Fibroblast of pulmonary artery (primary cell): ENCODE measurements around the gene HIVEP3.

Experiments
- DNase-seq: peaks from one replicate; pipeline ENCODE4 v3.0.0-alpha.2; 2010; ENCODE audit warnings: low read depth
- H3K4me3 ChIP-seq: replicated peaks from 2 replicates; pipeline ENCODE4 v1.5.1; 2011; ENCODE audit warnings: low read depth, mild to moderate bottlenecking, control low read depth, low read length, moderate library complexity
- TF ChIP-seq, protein P1 (sequence below): IDR thresholded peaks from 2 replicates; pipeline ENCODE4 v1.5.1; 2011; ENCODE audit warnings: mild to moderate bottlenecking, control low read depth, low read length, inconsistent platforms; ENCODE audit errors: missing control alignments

Gene HIVEP3

DNA sequence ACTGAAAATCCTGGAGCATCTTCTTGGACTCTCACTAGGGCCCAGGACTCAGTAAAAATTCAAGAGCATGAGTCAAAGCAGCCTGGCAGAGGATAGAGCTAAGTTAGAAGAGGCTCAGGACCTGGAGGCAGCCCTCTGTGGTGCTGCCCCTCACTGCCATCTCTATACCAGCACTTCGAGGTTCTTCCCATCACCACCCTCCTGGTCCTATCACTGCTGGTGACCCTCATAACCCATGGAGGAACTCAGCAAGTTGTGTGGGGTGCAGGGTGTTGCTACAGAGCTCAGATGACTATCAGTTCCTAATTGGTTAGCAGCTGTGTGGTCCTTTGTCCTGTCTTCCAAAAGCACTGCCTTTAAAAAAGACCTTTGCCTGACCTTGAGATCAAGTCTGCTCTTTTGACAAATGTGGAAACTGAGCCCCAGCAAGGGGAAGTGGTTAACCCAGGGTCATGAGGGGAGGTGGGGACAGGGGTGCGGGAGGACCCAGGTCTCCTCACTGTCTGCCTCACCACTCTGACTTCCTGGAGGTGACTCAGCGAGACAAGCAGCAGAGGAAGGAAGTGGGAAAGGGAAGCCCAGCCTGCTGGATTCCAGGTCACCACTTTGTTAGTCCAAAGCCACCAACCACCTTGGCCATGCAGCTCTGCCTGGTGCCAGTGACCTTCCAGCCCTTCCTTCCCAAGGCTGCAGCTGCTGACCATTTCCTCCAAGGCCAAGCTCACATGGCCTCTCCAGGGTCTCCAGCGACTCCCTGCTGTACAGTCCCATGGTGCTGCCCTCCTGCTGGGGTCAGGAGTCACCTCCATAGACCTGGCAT lies 234.8 kb downstream of the HIVEP3 start:
- TF ChIP-seq, protein P1, sequence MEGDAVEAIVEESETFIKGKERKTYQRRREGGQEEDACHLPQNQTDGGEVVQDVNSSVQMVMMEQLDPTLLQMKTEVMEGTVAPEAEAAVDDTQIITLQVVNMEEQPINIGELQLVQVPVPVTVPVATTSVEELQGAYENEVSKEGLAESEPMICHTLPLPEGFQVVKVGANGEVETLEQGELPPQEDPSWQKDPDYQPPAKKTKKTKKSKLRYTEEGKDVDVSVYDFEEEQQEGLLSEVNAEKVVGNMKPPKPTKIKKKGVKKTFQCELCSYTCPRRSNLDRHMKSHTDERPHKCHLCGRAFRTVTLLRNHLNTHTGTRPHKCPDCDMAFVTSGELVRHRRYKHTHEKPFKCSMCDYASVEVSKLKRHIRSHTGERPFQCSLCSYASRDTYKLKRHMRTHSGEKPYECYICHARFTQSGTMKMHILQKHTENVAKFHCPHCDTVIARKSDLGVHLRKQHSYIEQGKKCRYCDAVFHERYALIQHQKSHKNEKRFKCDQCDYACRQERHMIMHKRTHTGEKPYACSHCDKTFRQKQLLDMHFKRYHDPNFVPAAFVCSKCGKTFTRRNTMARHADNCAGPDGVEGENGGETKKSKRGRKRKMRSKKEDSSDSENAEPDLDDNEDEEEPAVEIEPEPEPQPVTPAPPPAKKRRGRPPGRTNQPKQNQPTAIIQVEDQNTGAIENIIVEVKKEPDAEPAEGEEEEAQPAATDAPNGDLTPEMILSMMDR = no peak
- DNase-seq = no peak
- no peak overlapping the region for H3K4me3 ChIP-seq

DNA sequence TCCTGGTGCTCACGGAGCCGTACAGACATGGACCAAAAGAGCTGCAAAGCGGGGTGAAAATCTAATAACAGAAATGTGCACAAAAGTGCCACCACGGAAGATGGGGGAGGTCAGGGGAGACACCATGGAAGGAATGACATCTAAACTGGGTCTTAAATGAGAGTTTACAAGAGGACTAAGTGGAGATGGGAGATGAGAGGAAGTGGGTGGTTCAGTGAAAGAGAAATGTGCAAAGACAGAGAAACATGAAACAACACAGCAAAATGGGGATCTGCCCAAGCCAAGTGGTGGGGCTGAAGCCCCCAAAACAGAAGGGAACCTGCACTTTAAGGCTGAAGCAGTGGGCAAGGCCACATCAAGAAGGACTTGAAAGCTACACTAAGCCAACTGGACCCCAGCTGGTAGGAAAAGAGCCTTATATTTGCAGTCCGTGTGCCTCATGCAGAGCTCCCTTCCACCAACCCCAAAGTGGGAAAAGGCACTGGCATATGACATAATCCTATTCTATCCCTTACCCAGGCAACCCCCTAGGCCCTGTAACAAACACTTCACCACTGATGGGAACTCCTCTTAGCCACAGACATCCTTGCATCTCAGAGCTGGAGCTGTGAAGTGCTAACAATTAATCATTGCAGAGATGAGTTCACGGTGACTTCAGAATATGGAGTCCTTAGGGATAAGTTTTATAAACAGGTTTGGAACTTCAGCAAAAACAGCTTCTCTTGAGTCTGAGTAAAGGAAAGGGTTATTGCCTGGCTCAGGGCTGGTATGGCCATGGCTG lies 235.7 kb downstream of the HIVEP3 start:
- TF ChIP-seq, protein P1 = no peak
- H3K4me3 ChIP-seq = no peak overlapping the region
- no peak for DNase-seq

DNA sequence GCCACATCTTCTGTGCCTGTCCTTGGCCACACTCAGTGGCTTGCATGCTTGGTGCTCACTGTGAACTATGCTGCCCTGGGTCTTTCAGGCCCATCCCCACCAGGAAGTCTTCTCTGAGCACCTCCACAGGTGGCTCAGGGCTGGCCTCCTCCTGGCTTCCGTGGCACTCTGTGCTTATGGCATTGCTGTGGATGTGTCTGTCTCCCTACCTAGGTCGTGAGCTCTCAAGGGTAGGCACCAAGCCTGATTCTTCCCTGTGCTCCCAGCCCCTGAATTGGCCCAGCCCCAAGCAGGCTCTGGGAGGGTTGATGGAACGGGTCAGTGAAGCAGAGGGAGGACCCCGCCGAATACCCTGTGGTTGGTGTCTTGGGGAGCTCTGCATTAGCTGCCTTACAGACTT lies 236.6 kb downstream of the HIVEP3 start:
- no peak for DNase-seq
- H3K4me3 ChIP-seq = no peak overlapping the region
- TF ChIP-seq, protein P1 = no peak

DNA sequence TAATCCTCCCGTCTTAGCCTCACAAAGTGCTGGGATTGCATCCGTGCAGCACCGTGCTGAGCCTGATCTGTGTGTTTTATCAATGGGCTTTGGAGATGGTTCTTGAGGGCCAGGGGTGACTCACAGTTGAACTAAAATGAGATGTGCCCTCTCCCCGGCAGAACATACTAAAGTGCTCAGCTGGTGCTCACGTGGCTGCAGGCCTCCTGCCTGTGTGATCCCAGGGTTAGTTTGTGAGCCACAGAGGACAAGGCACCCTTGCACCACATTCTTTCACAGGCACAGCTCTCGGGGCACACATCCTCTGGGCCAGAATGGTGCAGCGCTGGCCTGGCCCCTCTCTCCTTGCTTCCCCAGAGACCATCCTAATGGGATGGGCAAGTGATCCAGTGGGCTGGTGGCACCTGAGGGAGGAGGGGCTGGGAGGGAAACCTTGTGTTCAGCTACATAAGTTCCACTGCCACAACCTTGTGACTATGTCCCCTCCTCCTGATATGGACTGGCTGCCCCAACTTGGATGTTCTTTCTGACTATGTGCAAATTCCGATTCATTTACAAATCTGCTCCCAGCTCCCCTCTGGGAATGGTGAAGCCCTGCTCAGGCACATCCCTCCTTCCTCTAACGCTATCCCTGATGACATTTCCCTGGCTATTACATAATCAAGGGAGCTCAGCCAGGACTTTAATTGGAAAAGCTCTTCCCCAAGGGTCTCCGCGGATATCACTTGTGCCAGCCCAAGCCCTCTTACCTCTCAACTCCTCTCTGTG lies 237.2 kb downstream of the HIVEP3 start:
- DNase-seq = no peak
- H3K4me3 ChIP-seq = no peak overlapping the region
- TF ChIP-seq, protein P1 = no peak

DNA sequence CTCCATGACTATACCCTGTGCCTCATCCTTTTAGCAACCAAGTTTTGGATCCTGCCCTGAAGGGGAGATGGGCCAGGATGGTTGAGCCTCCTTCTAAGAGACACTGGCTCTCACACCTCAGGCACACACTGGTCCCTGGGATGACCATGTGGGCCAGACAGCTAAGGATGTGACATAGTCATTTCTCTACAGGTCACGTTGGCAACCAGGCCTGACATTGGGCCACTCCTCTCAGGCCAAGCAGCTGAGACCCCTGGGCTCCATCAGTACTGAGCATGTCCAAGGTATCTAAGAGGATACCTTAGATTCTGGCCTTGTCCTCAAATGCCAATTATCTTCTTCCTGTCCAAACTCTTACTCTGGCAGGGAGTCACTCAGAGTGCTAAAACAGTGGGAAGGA lies 238.7 kb downstream of the HIVEP3 start:
- DNase-seq = no peak
- TF ChIP-seq, protein P1 = no peak
- H3K4me3 ChIP-seq = no peak overlapping the region

DNA sequence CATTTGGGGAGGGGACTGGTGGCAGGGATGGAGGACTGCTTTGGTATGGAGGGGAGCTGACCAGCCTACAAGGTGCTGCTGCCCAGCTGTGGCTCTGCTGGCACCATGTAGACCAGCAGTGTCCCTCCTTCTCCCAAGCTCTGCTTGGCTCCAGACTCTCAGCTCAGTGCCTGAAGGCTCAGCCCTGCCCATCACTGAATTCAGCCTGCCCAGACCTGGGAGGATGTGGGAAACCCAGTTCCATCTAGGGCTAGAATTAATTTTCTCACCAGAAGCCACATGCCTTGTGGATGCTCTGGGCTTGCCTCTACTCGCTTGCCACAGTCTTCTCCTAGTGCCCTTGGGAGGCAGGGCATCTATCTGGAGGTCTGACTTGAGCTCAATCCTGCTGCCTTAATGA lies 239.2 kb downstream of the HIVEP3 start:
- TF ChIP-seq, protein P1 = no peak
- no peak overlapping the region for H3K4me3 ChIP-seq
- no peak for DNase-seq
